ENCODE results near the gene CYP46A1.
"Not testable (repeated sequence)": the region's sequence is repeated elsewhere in the genome, so short reads cannot be mapped to it uniquely, and the experiment has no call there.

The CYP46A1 gene

GRCh38 chr14:99658218-99658845 lies 25.8 kb upstream of the CYP46A1 start:
- no peak for DNase-seq

GRCh38 chr14:99659333-99659741 lies 24.8 kb upstream of the CYP46A1 start:
- DNase-seq: peak; percentile 15

GRCh38 chr14:99660006-99660566 lies 24.0 kb upstream of the CYP46A1 start:
- DNase-seq: no peak

GRCh38 chr14:99660794-99661193 lies 23.3 kb upstream of the CYP46A1 start:
- DNase-seq: no peak

GRCh38 chr14:99661206-99661605 lies 22.9 kb upstream of the CYP46A1 start:
- not testable (repeated sequence) for DNase-seq

GRCh38 chr14:99662846-99663245 lies 21.3 kb upstream of the CYP46A1 start:
- DNase-seq: no peak

GRCh38 chr14:99663386-99664057 lies 20.6 kb upstream of the CYP46A1 start:
- DNase-seq: no peak

GRCh38 chr14:99664058-99664936 lies 19.8 kb upstream of the CYP46A1 start:
- no peak for DNase-seq

GRCh38 chr14:99664937-99665273 lies 19.2 kb upstream of the CYP46A1 start:
- no peak for DNase-seq

- DNase-seq: no peak
These were observed 17.6 kb upstream of the CYP46A1 start for GRCh38 chr14:99666533-99666932.

- peak; percentile 56 for DNase-seq
These were observed 17.1 kb upstream of the CYP46A1 start for GRCh38 chr14:99667045-99667444.

- DNase-seq: no peak
These were observed 16.3 kb upstream of the CYP46A1 start for GRCh38 chr14:99667821-99668220.

GRCh38 chr14:99668307-99669295 lies 15.5 kb upstream of the CYP46A1 start:
- DNase-seq: peak; percentile 12

GRCh38 chr14:99670361-99671234 lies 13.5 kb upstream of the CYP46A1 start:
- no peak for DNase-seq

GRCh38 chr14:99671235-99672224 lies 12.6 kb upstream of the CYP46A1 start:
- no peak for DNase-seq

GRCh38 chr14:99672506-99673304 lies 11.4 kb upstream of the CYP46A1 start:
- DNase-seq: no peak

GRCh38 chr14:99673305-99674063 lies 10.6 kb upstream of the CYP46A1 start:
- DNase-seq: no peak

- DNase-seq: no peak
These were observed 9.9 kb upstream of the CYP46A1 start for GRCh38 chr14:99674064-99674650.
